B cell (primary cell): Measurements from ENCODE around the gene SOD3.

ENCODE experiments used
- EZH2 ChIP-seq: IDR thresholded peaks from 2 replicates; pipeline ENCODE4 v1.6.1; 2012; ENCODE audit warnings: borderline replicate concordance, low read depth, mild to moderate bottlenecking, moderate library complexity, low read length; ENCODE audit not compliant: insufficient read depth, poor library complexity, severe bottlenecking
- TF ChIP-seq, protein P1 (sequence below): fragments of 200-600 bp; IDR thresholded peaks from one replicate; pipeline ENCODE4 v1.8.0; 2022; ENCODE audit warnings: antibody characterized with exemption, mild to moderate bottlenecking

DNA sequence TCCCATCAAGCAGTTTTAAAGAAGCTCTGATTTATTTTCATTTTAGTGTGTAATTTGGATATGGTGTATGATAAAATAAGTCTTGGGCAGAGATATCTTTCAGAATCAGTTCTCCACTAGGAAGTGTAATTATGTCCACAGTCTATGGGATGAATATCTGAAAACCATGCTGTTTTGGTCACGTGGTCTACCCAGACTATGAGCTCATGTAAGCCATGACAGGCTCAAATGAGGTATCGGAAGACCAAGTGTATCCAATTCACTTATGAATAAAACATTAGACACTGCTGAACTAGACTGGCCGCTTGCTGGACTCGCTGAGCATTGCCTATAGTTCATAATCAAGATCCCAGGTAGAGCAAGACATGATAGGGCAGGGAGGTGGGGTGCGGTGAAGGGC is 50.5 kb downstream of the SOD3 start:
- TF ChIP-seq EZH2: no peak
- TF ChIP-seq, protein P1, sequence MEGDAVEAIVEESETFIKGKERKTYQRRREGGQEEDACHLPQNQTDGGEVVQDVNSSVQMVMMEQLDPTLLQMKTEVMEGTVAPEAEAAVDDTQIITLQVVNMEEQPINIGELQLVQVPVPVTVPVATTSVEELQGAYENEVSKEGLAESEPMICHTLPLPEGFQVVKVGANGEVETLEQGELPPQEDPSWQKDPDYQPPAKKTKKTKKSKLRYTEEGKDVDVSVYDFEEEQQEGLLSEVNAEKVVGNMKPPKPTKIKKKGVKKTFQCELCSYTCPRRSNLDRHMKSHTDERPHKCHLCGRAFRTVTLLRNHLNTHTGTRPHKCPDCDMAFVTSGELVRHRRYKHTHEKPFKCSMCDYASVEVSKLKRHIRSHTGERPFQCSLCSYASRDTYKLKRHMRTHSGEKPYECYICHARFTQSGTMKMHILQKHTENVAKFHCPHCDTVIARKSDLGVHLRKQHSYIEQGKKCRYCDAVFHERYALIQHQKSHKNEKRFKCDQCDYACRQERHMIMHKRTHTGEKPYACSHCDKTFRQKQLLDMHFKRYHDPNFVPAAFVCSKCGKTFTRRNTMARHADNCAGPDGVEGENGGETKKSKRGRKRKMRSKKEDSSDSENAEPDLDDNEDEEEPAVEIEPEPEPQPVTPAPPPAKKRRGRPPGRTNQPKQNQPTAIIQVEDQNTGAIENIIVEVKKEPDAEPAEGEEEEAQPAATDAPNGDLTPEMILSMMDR: no peak
